K562 treated with DMSO at 1 percent for 12 hours (cell line): ENCODE results near the gene MGAM2. TPM values are rescaled to one million over a fixed set of nuclear protein-coding genes. Genes with fewer than 3 reads are reported as not detected.

Experiments used
- total RNA-seq: library from RNA; unstranded; fragments of 300-600 nt; gene quantifications from 2 replicates; pipeline ENCODE4 v1.2.3, GENCODE V29; 2022; ENCODE audit not compliant: insufficient read depth

Gene MGAM2
- 0.32 TPM in 1 of 2 replicates, not detected in the other for total RNA-seq

GRCh38 chr7:142111499-142111898 is at the start of gene MGAM2:
Gene MGAM2, plus strand, starts transcription at chr7:142111718. Its CDS starts 5,156 bp downstream, at chr7:142116874.

GRCh38 chr7:142257958-142258357 is 146.4 kb downstream of the MGAM2 start, which contains the start of gene PRSS58:
Gene PRSS58, minus strand, starts transcription at chr7:142258058. Its CDS starts 351 bp downstream, at chr7:142257707.

Other genes starting within 250 kb of the MGAM2 start
- not detected in 2 replicates for gene OR9A4, start 195.3 kb upstream of the MGAM2 start, total RNA-seq
- gene CLEC5A, start 164.7 kb upstream of the MGAM2 start, total RNA-seq = not detected in 2 replicates
- gene TAS2R38, start 137.9 kb upstream of the MGAM2 start, total RNA-seq = not detected in 2 replicates
- 0.39 TPM in 1 of 2 replicates, not detected in the other for gene MGAM, start 115.8 kb upstream of the MGAM2 start, total RNA-seq
- not detected in 2 replicates for gene PRSS58, start 146.3 kb downstream of the MGAM2 start, total RNA-seq